ENCODE data around the gene PITX1.

GRCh38 chr5:135013947-135014570 lies 20.0 kb downstream of the PITX1 start:
- no peak for TF ChIP-seq EGR1 (IDR thresholded peaks at IDR 0.05; ENCODE audit: low read depth)
- TF ChIP-seq, protein P1, sequence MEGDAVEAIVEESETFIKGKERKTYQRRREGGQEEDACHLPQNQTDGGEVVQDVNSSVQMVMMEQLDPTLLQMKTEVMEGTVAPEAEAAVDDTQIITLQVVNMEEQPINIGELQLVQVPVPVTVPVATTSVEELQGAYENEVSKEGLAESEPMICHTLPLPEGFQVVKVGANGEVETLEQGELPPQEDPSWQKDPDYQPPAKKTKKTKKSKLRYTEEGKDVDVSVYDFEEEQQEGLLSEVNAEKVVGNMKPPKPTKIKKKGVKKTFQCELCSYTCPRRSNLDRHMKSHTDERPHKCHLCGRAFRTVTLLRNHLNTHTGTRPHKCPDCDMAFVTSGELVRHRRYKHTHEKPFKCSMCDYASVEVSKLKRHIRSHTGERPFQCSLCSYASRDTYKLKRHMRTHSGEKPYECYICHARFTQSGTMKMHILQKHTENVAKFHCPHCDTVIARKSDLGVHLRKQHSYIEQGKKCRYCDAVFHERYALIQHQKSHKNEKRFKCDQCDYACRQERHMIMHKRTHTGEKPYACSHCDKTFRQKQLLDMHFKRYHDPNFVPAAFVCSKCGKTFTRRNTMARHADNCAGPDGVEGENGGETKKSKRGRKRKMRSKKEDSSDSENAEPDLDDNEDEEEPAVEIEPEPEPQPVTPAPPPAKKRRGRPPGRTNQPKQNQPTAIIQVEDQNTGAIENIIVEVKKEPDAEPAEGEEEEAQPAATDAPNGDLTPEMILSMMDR (IDR thresholded peaks at IDR 0.05 in 2 of 3, conservative IDR thresholded peaks at IDR 0.05 in 1 of 3; ENCODE audit: borderline replicate concordance in 1 of 3, insufficient read depth in 1 of 3, low read depth in 2 of 3, low read length in 2 of 3) = no peak
- TF ChIP-seq ATF3 (IDR thresholded peaks at IDR 0.05) = no peak
- no peak for TF ChIP-seq POLR2AphosphoS5 (IDR thresholded peaks at IDR 0.05; ENCODE audit: low read depth, low read length)
- no peak for TF ChIP-seq EZH2phosphoT487 (IDR thresholded peaks at IDR 0.05; ENCODE audit: borderline replicate concordance)
- TF ChIP-seq EZH2 (IDR thresholded peaks at IDR 0.05) = no peak
- no peak for TF ChIP-seq JUND (IDR thresholded peaks at IDR 0.05)
- TF ChIP-seq, protein P2, sequence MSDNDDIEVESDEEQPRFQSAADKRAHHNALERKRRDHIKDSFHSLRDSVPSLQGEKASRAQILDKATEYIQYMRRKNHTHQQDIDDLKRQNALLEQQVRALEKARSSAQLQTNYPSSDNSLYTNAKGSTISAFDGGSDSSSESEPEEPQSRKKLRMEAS (IDR thresholded peaks at IDR 0.05) = no peak
- TF ChIP-seq RAD21 (IDR thresholded peaks at IDR 0.05; ENCODE audit: low read depth) = no peak
- no peak for TF ChIP-seq CEBPB (IDR thresholded peaks at IDR 0.05; ENCODE audit: low read depth)
- TF ChIP-seq, protein P3, sequence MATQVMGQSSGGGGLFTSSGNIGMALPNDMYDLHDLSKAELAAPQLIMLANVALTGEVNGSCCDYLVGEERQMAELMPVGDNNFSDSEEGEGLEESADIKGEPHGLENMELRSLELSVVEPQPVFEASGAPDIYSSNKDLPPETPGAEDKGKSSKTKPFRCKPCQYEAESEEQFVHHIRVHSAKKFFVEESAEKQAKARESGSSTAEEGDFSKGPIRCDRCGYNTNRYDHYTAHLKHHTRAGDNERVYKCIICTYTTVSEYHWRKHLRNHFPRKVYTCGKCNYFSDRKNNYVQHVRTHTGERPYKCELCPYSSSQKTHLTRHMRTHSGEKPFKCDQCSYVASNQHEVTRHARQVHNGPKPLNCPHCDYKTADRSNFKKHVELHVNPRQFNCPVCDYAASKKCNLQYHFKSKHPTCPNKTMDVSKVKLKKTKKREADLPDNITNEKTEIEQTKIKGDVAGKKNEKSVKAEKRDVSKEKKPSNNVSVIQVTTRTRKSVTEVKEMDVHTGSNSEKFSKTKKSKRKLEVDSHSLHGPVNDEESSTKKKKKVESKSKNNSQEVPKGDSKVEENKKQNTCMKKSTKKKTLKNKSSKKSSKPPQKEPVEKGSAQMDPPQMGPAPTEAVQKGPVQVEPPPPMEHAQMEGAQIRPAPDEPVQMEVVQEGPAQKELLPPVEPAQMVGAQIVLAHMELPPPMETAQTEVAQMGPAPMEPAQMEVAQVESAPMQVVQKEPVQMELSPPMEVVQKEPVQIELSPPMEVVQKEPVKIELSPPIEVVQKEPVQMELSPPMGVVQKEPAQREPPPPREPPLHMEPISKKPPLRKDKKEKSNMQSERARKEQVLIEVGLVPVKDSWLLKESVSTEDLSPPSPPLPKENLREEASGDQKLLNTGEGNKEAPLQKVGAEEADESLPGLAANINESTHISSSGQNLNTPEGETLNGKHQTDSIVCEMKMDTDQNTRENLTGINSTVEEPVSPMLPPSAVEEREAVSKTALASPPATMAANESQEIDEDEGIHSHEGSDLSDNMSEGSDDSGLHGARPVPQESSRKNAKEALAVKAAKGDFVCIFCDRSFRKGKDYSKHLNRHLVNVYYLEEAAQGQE (IDR thresholded peaks at IDR 0.05; ENCODE audit: low read depth) = no peak
- TF ChIP-seq POLR2A (IDR thresholded peaks at IDR 0.05; ENCODE audit: borderline replicate concordance, extremely low read depth, insufficient read depth, insufficient read length) = no peak
